Mammary epithelial cell (primary cell): ENCODE measurements around the gene AUTS2.

ENCODE experiments used
- CTCF ChIP-seq, 2 donors: IDR thresholded peaks in 1 of 2; conservative IDR thresholded peaks in 1 of 2; 2 replicates each; pipeline ENCODE4 v1.5.1; 2011 to 2012; ENCODE audit warnings: inconsistent platforms in 2 of 2, low read length in 2 of 2, mild to moderate bottlenecking in 2 of 2, control low read depth in 1 of 2, low read depth in 1 of 2; ENCODE audit not compliant: insufficient read depth in 1 of 2; ENCODE audit errors: extremely low read depth in 1 of 2
- EZH2 ChIP-seq: IDR thresholded peaks from 2 replicates; pipeline ENCODE4 v1.6.1; 2012; ENCODE audit warnings: low read length, inconsistent platforms, borderline replicate concordance

- no peak for TF ChIP-seq EZH2
- TF ChIP-seq CTCF (conservative IDR thresholded peaks at IDR 0.05 in 1 of 2, IDR thresholded peaks at IDR 0.05 in 1 of 2; ENCODE audit: extremely low read depth in 1 of 2, insufficient read depth in 1 of 2, low read depth in 1 of 2, low read length in 2 of 2): no peak
Observed at GRCh38 chr7:70596598-70596913, 998.3 kb downstream of the AUTS2 start.
